DND-41 (cell line): ENCODE measurements around the gene POC1A.

Source experiments
- ATAC-seq: fragments of 200-7000 bp; cut with Tn5 transposase; 3 replicates; pipeline ENCODE4 v1.9.1; 2021; ENCODE audit warnings: low read depth; ENCODE audit not compliant: insufficient read depth
- DNase-seq: peaks from one replicate; pipeline ENCODE4 v3.0.0-alpha.2; 2020
- H2AFZ ChIP-seq: 2 replicates; pipeline ENCODE4 v1.6.0; 2012; ENCODE audit warnings: low read depth, low read length
- H3K27ac ChIP-seq: 2 replicates; pipeline ENCODE4 v1.5.1; 2012; ENCODE audit warnings: low read length, inconsistent platforms
- H3K27me3 ChIP-seq: fragments of 200-600 bp; sonication (generic); 2 replicates; pipeline ENCODE4 v1.6.0; 2012; ENCODE audit warnings: low read length, mild to moderate bottlenecking, inconsistent platforms; ENCODE audit not compliant: insufficient read depth, poor library complexity
- H3K36me3 ChIP-seq: 2 replicates; pipeline ENCODE4 v1.5.1; 2012; ENCODE audit warnings: low read length, inconsistent platforms; ENCODE audit not compliant: insufficient read depth
- H3K4me1 ChIP-seq: 2 replicates; pipeline ENCODE4 v1.5.1; 2012; ENCODE audit warnings: mild to moderate bottlenecking, low read length; ENCODE audit not compliant: insufficient read depth
- H3K4me2 ChIP-seq: 2 replicates; pipeline ENCODE4 v1.6.0; 2012; ENCODE audit warnings: mild to moderate bottlenecking, moderate library complexity, low read length, inconsistent platforms; ENCODE audit not compliant: insufficient read depth
- H3K4me3 ChIP-seq, 2 experiments: fragments of 200-600 bp in 1 of 2; shearing (Covaris generic) in 1 of 2; 2 replicates each; pipeline ENCODE4 v1.5.1; 2012 to 2016; ENCODE audit warnings: inconsistent platforms in 2 of 2, low read length in 2 of 2, mild to moderate bottlenecking in 2 of 2, low read depth in 1 of 2, moderate library complexity in 1 of 2
- H3K79me2 ChIP-seq: 2 replicates; pipeline ENCODE4 v1.6.0; 2012; ENCODE audit warnings: low read length, inconsistent platforms; ENCODE audit not compliant: insufficient read depth
- H3K9ac ChIP-seq: 2 replicates; pipeline ENCODE4 v1.6.0; 2012; ENCODE audit warnings: low read depth, mild to moderate bottlenecking, inconsistent platforms, low read length, moderate library complexity
- H3K9me3 ChIP-seq: 2 replicates; pipeline ENCODE4 v1.5.1; 2012; ENCODE audit warnings: low read length, moderate library complexity, mild to moderate bottlenecking, inconsistent platforms; ENCODE audit not compliant: insufficient read depth, severe bottlenecking
- H4K20me1 ChIP-seq: 2 replicates; pipeline ENCODE4 v1.6.0; 2012; ENCODE audit warnings: low read length; ENCODE audit not compliant: insufficient read depth
- CTCF ChIP-seq: IDR thresholded peaks from 2 replicates; pipeline ENCODE4 v1.5.1; 2012; ENCODE audit warnings: borderline replicate concordance, low read length, moderate library complexity, mild to moderate bottlenecking; ENCODE audit not compliant: poor library complexity, severe bottlenecking; ENCODE audit errors: extremely low read depth
- EZH2 ChIP-seq: IDR thresholded peaks from 3 replicates; pipeline ENCODE4 v1.6.1; 2012; ENCODE audit warnings: borderline replicate concordance, low read depth, mild to moderate bottlenecking, moderate library complexity, low read length, inconsistent platforms; ENCODE audit not compliant: severe bottlenecking

POC1A gene

GRCh38 chr3:52134761-52135160, 19.5 kb downstream of the POC1A start:
- Histone ChIP-seq H3K79me2 (peaks cover 13% of the 10 kb centered on the region; the same call in 1 of the 2 replicates), H3K27me3 (no peaks in the 10 kb centered on the region), H3K4me1 (no peaks in the 10 kb centered on the region), H3K4me3 (no peak overlapping the region), H3K27ac (no peak overlapping the region), H4K20me1 (peaks cover 26% of the 10 kb centered on the region; the same call in 1 of the 2 replicates), H3K36me3 (peaks cover 89% of the 10 kb centered on the region), H3K4me2 (no peak overlapping the region), H2AFZ (no peak overlapping the region), H3K9ac (no peak overlapping the region), H3K9me3 (no peaks in the 10 kb centered on the region)
- DNase-seq (peak; percentile 16), ATAC-seq (peak; percentile 56; the same call in 1 of the 3 replicates)
- no peak for TF ChIP-seq EZH2
- no peak for TF ChIP-seq CTCF

GRCh38 chr3:52132930-52133329, 21.3 kb downstream of the POC1A start:
- no peak for DNase-seq
- TF ChIP-seq EZH2 (no peak), CTCF (no peak)
- H3K4me2 ChIP-seq = no peak overlapping the region
- peaks cover 13% of the 10 kb centered on the region; the same call in 1 of the 2 replicates for H3K79me2 ChIP-seq
- H4K20me1 ChIP-seq = peaks cover 15% of the 10 kb centered on the region; the same call in 1 of the 2 replicates
- H3K4me3 ChIP-seq = no peak overlapping the region
- no peak overlapping the region for H3K27ac ChIP-seq
- H3K9me3 ChIP-seq = no peaks in the 10 kb centered on the region
- H3K27me3 ChIP-seq = no peaks in the 10 kb centered on the region
- H3K4me1 ChIP-seq = no peaks in the 10 kb centered on the region
- ATAC-seq = no peak
- H2AFZ ChIP-seq = no peak overlapping the region
- H3K36me3 ChIP-seq = peaks cover 89% of the 10 kb centered on the region
- no peak overlapping the region for H3K9ac ChIP-seq

- Histone ChIP-seq H3K9ac (no peak overlapping the region), H3K27ac (no peak overlapping the region), H3K4me1 (no peaks in the 10 kb centered on the region), H3K36me3 (peaks cover 83% of the 10 kb centered on the region), H3K4me2 (no peak overlapping the region), H3K9me3 (no peaks in the 10 kb centered on the region), H2AFZ (no peak overlapping the region), H3K79me2 (peaks cover 13% of the 10 kb centered on the region; the same call in 1 of the 2 replicates), H3K27me3 (no peaks in the 10 kb centered on the region), H3K4me3 (no peak overlapping the region), H4K20me1 (peaks cover 8% of the 10 kb centered on the region; the same call in 1 of the 2 replicates)
- DNase-seq (no peak), ATAC-seq (no peak)
- TF ChIP-seq EZH2 (no peak), CTCF (no peak)
Observed at GRCh38 chr3:52132041-52132440, 22.2 kb downstream of the POC1A start.
